Fibroblast of pulmonary artery (primary cell): ENCODE data around the gene NAT14.
"Not testable (repeated sequence)": the region's sequence is repeated elsewhere in the genome, so short reads cannot be mapped to it uniquely, and the experiment has no call there.

Source experiments
- DNase-seq: peaks from one replicate; pipeline ENCODE4 v3.0.0-alpha.2; 2010; ENCODE audit warnings: low read depth
- H3K4me3 ChIP-seq: replicated peaks from 2 replicates; pipeline ENCODE4 v1.5.1; 2011; ENCODE audit warnings: low read depth, mild to moderate bottlenecking, control low read depth, low read length, moderate library complexity
- CTCF ChIP-seq: IDR thresholded peaks from 2 replicates; pipeline ENCODE4 v1.5.1; 2011; ENCODE audit warnings: mild to moderate bottlenecking, control low read depth, low read length, inconsistent platforms; ENCODE audit errors: missing control alignments

The NAT14 gene

GRCh38 chr19:55447421-55448174, 37.4 kb upstream of the NAT14 start:
- H3K4me3 ChIP-seq, result no peak overlapping the region
- DNase-seq, result peak; percentile 35
- TF ChIP-seq CTCF, result no peak

GRCh38 chr19:55448175-55448490, 36.9 kb upstream of the NAT14 start:
- not testable (repeated sequence) for DNase-seq, H3K4me3 ChIP-seq

- no peak for DNase-seq
- no peak for TF ChIP-seq CTCF
- no peak overlapping the region for H3K4me3 ChIP-seq
Observed at GRCh38 chr19:55449469-55449868, 35.5 kb upstream of the NAT14 start.

GRCh38 chr19:55451163-55451964, 33.6 kb upstream of the NAT14 start:
- no peak for TF ChIP-seq CTCF
- DNase-seq, result no peak
- no peak overlapping the region for H3K4me3 ChIP-seq

GRCh38 chr19:55451965-55452748, 32.8 kb upstream of the NAT14 start:
- DNase-seq, result no peak
- no peak overlapping the region for H3K4me3 ChIP-seq
- TF ChIP-seq CTCF, result no peak

- no peak overlapping the region for H3K4me3 ChIP-seq
- peak; percentile 75 for DNase-seq
- no peak for TF ChIP-seq CTCF
Observed at GRCh38 chr19:55452749-55453346, 32.1 kb upstream of the NAT14 start.
